AG10803 (cell line): ENCODE results near the gene EIF5AL1.

Experiments
- DNase-seq: peaks from one replicate; pipeline ENCODE4 v3.0.0; 2010; ENCODE audit warnings: low read depth
- H3K4me3 ChIP-seq: 2 replicates; pipeline ENCODE4 v1.5.1; 2011; ENCODE audit warnings: mild to moderate bottlenecking, low read length, control low read depth
- TF ChIP-seq, protein P1 (sequence below): conservative IDR thresholded peaks from 2 replicates; pipeline ENCODE4 v1.5.1; 2011; ENCODE audit warnings: mild to moderate bottlenecking, low read length, control low read depth, inconsistent platforms

Gene EIF5AL1

DNA sequence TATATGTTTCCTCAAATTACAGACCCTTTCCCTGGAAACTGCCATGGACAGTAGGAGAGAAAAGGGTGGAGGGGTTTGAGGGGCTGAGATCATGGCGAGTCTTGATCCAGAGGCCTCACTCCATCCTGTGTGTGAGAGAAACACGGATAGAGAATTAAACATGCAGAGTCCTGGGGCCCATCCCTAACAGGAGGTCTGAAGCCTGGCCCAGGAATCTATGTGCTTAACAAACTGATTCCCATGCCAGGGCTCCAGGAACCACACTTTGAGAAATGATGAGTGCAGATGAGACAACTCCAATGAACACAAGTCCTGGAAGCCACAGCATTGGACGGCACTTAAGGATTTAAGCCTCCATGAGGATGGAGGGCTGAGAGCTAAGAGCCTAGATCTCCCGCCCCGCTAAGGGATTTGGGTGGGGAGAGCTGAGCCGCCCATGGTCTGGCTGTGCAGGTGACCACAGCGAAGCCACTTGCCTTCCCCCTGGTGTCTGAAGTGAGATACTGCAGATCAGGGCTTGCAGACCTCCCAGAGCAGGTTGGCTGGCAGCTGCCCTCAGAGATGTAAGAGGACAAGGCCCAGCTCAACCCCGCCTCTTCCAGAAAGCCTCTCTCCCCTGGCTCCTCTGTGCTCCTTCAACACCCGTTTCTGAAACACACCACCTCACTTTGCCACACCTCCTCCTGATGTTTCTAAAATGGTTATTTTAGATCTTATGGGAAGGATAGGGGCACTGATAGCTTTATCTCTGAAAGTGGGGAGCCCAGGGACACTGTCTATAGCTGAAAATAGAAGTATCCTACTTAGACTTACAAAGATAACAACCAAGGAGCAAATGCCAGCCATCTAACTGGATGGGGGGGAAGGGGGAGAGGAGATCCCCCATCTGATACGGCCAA is 24.8 kb upstream of the EIF5AL1 start:
- TF ChIP-seq, protein P1, sequence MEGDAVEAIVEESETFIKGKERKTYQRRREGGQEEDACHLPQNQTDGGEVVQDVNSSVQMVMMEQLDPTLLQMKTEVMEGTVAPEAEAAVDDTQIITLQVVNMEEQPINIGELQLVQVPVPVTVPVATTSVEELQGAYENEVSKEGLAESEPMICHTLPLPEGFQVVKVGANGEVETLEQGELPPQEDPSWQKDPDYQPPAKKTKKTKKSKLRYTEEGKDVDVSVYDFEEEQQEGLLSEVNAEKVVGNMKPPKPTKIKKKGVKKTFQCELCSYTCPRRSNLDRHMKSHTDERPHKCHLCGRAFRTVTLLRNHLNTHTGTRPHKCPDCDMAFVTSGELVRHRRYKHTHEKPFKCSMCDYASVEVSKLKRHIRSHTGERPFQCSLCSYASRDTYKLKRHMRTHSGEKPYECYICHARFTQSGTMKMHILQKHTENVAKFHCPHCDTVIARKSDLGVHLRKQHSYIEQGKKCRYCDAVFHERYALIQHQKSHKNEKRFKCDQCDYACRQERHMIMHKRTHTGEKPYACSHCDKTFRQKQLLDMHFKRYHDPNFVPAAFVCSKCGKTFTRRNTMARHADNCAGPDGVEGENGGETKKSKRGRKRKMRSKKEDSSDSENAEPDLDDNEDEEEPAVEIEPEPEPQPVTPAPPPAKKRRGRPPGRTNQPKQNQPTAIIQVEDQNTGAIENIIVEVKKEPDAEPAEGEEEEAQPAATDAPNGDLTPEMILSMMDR, result peak; percentile 61

GRCh38 chr10:79488336-79488735 is 24.0 kb upstream of the EIF5AL1 start:
- peak; percentile 94 for DNase-seq
- no peak overlapping the region for H3K4me3 ChIP-seq
- TF ChIP-seq, protein P1, result no peak

More for the DNA sequence above, 24.8 kb upstream of the EIF5AL1 start:
- peak; percentile 67 for DNase-seq
- no peak overlapping the region for H3K4me3 ChIP-seq

DNA sequence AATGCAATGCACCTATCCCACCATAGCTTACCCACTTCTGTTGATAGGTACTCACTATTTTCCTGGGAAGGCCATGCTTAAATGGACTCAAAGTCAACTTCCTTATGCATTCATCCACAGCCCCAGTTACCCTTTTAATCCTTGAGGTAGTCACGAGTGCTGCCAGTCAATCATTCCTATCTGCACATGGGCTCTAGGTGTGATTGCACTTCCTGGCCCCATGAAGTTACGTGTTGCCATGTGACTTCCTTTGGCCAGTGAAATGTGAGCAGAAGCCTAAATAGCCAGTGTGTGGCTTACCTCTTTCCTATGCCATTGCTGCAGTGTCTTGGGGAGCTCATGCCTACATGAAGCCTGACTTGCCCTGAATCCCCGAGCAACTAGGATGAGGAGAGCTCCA is 23.5 kb upstream of the EIF5AL1 start:
- TF ChIP-seq, protein P1, result no peak
- no peak overlapping the region for H3K4me3 ChIP-seq
- no peak for DNase-seq

DNA sequence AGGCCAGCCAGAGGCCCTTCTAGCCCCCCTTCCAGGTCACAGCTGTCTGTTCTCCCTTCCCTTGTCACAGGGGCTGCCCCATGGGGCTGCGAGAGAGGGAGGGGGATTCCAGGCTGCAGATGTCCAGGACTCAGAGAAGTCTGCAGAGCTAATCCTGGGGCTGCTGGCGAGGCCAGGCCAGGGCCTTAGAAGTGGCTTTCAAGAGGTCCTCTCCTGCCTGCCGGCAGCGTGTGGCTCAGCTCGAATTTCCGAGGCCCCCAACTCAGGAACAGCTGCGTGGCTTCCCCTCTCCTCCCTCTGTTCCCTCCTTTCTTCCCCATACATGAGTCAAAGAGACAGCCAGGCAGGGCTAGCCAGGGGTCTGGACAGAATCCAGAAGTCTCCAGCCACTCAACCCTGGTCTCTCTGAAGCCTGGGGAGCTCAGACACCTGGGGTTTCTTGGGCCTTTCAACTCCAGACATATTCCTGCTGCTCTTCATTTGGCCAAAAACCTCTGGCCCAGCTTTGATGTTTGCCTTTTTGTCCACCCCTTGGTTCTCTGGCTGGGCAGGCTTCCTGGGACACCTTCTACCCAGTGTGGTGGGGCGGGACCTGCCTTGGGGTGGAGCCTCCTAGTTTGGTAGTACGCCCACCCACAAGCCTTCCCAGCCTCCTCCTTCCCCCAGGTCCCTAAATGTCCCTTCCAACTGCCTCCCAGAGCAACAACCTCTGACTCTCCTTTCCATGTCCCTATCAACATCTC is 21.8 kb upstream of the EIF5AL1 start:
- DNase-seq, result peak; percentile 15

DNA sequence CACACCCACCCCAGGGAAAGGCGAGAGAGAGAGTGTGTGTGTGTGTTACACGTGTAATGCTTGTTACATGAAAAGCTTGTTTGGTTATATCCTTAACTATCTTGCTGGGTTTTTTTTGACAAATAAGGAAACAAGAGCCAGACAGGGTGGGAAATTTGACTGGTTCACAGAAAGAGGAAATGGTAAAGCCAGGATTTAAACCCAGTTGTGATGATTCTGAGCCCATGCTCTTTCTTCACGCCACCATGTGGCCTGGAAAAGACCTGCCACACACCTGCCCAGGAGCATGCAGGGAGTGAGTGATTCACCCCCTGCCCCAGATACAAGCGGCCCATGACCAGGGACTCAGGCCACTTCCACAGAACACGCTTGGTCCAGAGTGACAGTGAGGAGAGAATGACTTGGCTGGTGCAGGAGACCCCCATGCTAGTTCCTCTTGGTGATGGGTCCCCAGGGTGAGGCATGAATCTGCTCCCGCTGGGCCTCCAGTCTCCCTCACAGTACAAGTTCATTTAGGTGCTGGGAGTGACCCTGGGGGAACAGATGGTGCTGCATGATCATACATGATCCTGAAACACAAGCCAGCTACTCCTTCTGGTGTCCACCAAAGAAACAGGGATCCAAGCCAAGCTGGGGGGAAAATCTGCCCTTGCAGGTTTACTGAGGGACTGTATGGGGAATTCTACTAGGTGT is 21.0 kb upstream of the EIF5AL1 start:
- H3K4me3 ChIP-seq, result no peak overlapping the region
- TF ChIP-seq, protein P1, result no peak
- no peak for DNase-seq

More for the DNA sequence above, 21.8 kb upstream of the EIF5AL1 start:
- no peak overlapping the region for H3K4me3 ChIP-seq
- TF ChIP-seq, protein P1, result no peak

DNA sequence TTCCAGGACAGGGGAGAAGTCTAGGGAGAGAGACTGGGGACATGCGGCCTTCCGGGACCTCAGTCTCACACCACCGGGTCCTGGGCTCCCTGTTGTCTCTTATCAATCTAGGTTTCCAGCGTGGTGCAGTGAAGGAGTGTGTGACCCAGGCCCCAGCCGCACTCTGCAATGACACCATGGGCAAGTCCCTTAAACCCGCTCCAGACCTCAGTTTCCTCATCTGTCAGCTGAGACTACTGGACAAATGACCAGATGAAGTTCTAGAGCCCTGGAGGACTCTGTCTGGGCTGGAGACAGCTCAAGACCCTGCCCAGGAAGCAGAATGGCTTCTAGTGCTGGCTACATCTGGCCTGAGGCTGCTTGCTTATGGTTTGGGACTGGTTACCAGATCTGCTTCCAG is 20.1 kb upstream of the EIF5AL1 start:
- no peak overlapping the region for H3K4me3 ChIP-seq
- no peak for DNase-seq
- TF ChIP-seq, protein P1, result no peak
